Ishikawa (cell line): ENCODE results near the gene MYO1E.

ENCODE experiments used
- CEBPB ChIP-seq: IDR thresholded peaks from 2 replicates; pipeline ENCODE4 v1.6.1; 2012
- CREB1 ChIP-seq: IDR thresholded peaks from 2 replicates; pipeline ENCODE4 v1.6.1; 2012; ENCODE audit warnings: low read depth
- EGR1 ChIP-seq: IDR thresholded peaks from 2 replicates; pipeline ENCODE4 v1.6.1; 2012
- EP300 ChIP-seq: IDR thresholded peaks from 2 replicates; pipeline ENCODE4 v1.6.1; 2012; ENCODE audit warnings: borderline replicate concordance
- FOXM1 ChIP-seq: IDR thresholded peaks from 2 replicates; pipeline ENCODE4 v1.6.1; 2012; ENCODE audit warnings: low read depth, borderline replicate concordance
- MAX ChIP-seq: IDR thresholded peaks from 2 replicates; pipeline ENCODE4 v1.6.1; 2012
- RAD21 ChIP-seq: IDR thresholded peaks from 2 replicates; pipeline ENCODE4 v1.6.1; 2012; ENCODE audit warnings: low read depth
- REST ChIP-seq: IDR thresholded peaks from 2 replicates; pipeline ENCODE4 v1.6.1; 2012; ENCODE audit warnings: low read depth, mild to moderate bottlenecking
- TAF1 ChIP-seq: IDR thresholded peaks from 2 replicates; pipeline ENCODE4 v1.6.1; 2012; ENCODE audit warnings: low read depth, mild to moderate bottlenecking
- TCF12 ChIP-seq: IDR thresholded peaks from 2 replicates; pipeline ENCODE4 v1.6.1; 2012; ENCODE audit warnings: low read depth
- TEAD4 ChIP-seq: IDR thresholded peaks from 2 replicates; pipeline ENCODE4 v1.6.1; 2012
- USF1 ChIP-seq: IDR thresholded peaks from 2 replicates; pipeline ENCODE4 v1.6.1; 2012
- YY1 ChIP-seq: IDR thresholded peaks from 2 replicates; pipeline ENCODE4 v1.6.1; 2012; ENCODE audit warnings: low read depth
- ZBTB7A ChIP-seq: IDR thresholded peaks from 2 replicates; pipeline ENCODE4 v1.6.1; 2012; ENCODE audit warnings: low read depth

GRCh38 chr15:59329091-59329490 lies 43.6 kb downstream of the MYO1E start:
- TF ChIP-seq EGR1 (no peak), REST (no peak), EP300 (no peak), TEAD4 (no peak), YY1 (no peak), FOXM1 (no peak), MAX (no peak), USF1 (no peak), RAD21 (no peak), CEBPB (no peak), ZBTB7A (no peak), CREB1 (no peak), TAF1 (no peak), TCF12 (no peak)
